NT2/D1 (cell line): Measurements from ENCODE around the gene MYO5A.

Experiments
- SUZ12 ChIP-seq: IDR thresholded peaks from 2 replicates; pipeline ENCODE4 v1.6.1; 2011; ENCODE audit not compliant: insufficient read length, insufficient read depth; ENCODE audit errors: extremely low read depth
- YY1 ChIP-seq: IDR thresholded peaks from 2 replicates; pipeline ENCODE4 v1.6.1; 2011; ENCODE audit not compliant: insufficient read length, insufficient read depth
- ZNF274 ChIP-seq: IDR thresholded peaks from 2 replicates; pipeline ENCODE4 v1.6.1; 2011; ENCODE audit warnings: mild to moderate bottlenecking, low read depth, low read length

DNA sequence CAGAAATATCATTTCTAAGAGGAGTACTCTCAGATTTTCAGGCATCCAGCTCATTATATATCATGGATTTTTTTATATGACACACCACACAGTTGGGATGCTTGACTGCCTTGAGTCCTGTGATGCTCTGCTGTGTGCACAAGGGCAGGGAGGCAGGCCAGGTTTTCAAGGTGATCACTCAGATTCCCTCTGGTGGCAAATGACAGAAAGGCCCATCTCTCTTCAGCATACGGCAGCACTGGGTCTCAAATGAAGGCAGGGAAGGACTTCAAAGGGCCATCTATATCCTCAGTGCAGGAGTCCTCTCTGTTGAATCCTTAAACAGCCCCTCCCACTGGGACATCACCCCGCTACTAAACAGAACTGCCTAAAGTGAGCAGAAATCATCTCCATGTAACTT, 178.3 kb downstream of the MYO5A start:
- TF ChIP-seq SUZ12 (no peak), ZNF274 (no peak), YY1 (no peak)
